WI38 (cell line): ENCODE measurements around the gene PPAN.
A peak's percentile ranks its signal among the peaks of the same experiment; 100 is the strongest.

ENCODE experiments used
- H3K4me3 ChIP-seq: 2 replicates; pipeline ENCODE4 v1.5.1; 2011; ENCODE audit warnings: low read depth, mild to moderate bottlenecking, control low read depth, low read length
- CTCF ChIP-seq: IDR thresholded peaks from 2 replicates; pipeline ENCODE4 v1.5.1; 2012; ENCODE audit warnings: low read depth, mild to moderate bottlenecking, control low read depth, low read length

Gene PPAN

GRCh38 chr19:10087296-10088061, 18.7 kb upstream of the PPAN start:
- peak overlapping the region; percentile 79 for H3K4me3 ChIP-seq
- TF ChIP-seq CTCF: no peak

GRCh38 chr19:10088949-10089554, 17.1 kb upstream of the PPAN start:
- no peak for TF ChIP-seq CTCF
- no peak overlapping the region for H3K4me3 ChIP-seq

GRCh38 chr19:10089801-10090375, 16.3 kb upstream of the PPAN start:
- TF ChIP-seq CTCF: no peak
- no peak overlapping the region for H3K4me3 ChIP-seq

- H3K4me3 ChIP-seq: no peak overlapping the region
- TF ChIP-seq CTCF: no peak
Measured at GRCh38 chr19:10091370-10091687, 14.8 kb upstream of the PPAN start.

- no peak for TF ChIP-seq CTCF
- no peak overlapping the region for H3K4me3 ChIP-seq
Measured at GRCh38 chr19:10091895-10092641, 14.1 kb upstream of the PPAN start.

GRCh38 chr19:10092648-10093294, 13.4 kb upstream of the PPAN start:
- H3K4me3 ChIP-seq: no peak overlapping the region
- TF ChIP-seq CTCF: no peak
